HPDE6-E6E7 (cell line): ENCODE data around the gene PPHLN1.
"Not testable (repeated sequence)": the region's sequence is repeated elsewhere in the genome, so short reads cannot be mapped to it uniquely, and the experiment has no call there.

Experiments
- DNase-seq: peaks from one replicate; pipeline ENCODE4 v3.0.0; 2011; ENCODE audit warnings: missing footprints; ENCODE audit errors: extremely low spot score

Gene PPHLN1

DNA sequence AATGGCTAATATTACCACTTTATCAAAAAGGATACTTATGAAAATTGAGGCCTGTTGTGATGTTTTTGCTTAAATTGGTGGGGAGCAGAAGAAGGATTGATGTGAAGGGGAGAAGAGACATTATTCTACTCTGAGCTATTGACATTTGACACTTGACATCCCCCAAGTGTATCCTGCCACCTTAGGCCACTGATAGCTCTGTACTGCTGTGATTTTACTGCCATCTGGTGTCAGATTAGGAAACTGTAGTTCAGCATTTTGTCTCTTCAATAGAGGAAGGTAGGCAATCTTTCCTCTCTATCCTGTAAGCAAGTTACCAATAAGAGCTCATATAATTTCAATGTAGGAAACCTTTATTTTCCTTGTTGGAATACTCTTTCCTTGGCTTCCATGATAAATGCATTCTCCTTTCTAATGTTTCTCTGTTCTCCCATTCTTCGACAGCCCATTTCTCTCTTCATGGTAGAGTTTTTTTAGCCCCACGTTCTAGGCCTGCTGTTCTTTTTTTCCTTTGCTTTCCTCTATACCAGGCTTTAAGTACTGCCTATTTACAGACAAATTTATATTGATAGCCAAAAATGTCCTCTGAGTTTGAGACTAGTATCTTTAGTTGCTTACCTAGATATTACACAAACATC, 46.3 kb downstream of the PPHLN1 start:
- DNase-seq: peak; percentile 20

DNA sequence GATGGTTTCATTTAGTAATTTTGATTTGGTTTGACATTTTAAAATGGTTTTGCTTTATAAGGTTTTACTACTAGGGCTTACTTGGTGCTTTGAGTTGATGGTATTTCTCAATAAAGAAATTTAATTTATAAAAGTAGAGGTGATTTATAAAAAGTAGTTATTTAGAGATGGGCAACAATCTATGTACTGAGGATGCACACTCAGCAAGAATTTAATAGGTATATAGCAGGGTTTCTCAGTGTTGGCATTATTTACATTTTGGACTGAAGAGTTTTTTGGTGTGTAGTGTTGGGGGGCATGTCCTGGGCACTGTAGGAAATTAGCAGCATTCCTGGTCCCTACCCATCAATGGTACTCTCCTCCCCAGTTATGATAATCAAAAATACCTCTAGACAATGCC, 47.7 kb downstream of the PPHLN1 start:
- DNase-seq: no peak

DNA sequence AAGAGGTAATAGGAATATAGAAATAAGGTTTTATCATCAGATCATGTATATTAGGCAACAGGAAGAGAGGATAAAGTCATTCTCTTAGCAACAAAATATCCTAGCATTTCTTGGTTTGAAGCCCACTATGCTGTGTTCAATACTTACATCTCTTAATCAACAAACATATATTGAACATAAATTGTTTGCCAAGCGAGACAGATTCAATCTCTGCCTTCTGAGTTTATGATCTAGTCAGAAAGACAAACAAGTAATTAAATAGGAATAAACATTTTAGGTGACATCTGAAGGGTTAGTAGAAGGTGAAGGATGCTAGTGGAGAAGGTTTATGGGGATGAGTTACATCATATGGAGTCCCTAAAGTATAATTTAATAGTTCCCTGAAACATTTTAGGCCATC, 54.8 kb downstream of the PPHLN1 start:
- no peak for DNase-seq

DNA sequence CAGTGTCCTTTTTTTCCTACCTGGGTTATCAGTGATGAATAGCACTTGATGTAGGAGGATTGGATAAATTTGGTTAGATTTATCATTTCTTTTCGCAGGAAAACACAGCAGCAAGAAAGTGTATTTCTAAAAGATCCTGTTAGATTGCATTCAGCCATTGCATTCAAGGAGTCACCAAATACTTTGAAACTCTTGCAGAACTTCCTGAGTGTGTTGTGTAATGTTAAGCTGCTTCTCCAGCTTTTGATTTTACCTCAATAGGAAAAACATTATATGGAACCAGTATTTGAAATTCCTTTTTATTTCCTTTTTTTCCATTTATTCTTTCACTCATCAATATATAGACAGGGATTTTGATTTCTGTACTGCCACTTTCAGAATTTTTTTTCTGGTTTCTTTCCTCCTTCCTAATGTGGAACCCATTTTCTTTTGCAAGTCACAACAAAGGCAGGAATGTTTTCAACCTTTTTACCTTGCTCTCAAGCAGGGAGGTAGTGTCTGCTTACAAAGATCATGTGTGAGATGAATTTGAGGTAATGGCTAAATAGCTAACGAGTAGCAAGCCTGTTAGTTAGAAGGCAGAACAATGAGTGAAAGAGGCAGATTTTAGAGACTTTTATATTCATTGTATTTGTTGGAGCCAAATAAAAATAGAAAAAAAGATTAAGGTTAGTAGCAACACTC, 56.2 kb downstream of the PPHLN1 start:
- DNase-seq: no peak

DNA sequence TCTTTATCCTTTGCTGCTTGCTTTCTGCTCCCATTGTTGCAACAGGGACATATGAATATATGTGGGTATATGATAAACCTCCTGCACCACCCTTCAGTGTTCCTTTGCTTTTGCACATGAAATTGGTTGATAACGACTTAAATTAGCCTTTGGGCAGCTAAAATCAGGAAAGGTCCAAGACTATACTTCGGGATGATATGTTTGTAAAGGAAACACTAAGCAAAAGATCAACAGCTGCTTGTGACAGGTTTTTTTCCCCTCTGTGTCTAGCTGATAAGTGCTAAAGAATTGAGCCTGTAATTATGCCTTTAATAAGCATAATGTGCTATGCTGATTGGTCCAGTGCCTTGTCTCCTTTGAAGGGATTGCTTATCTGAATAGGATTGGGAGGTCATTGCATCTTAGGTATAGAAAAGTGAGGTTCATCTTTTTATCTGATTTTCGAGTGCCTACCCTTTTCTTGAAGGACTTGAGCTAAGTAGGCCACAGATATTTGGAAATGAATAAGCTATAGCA, 59.4 kb downstream of the PPHLN1 start:
- DNase-seq: no peak

DNA sequence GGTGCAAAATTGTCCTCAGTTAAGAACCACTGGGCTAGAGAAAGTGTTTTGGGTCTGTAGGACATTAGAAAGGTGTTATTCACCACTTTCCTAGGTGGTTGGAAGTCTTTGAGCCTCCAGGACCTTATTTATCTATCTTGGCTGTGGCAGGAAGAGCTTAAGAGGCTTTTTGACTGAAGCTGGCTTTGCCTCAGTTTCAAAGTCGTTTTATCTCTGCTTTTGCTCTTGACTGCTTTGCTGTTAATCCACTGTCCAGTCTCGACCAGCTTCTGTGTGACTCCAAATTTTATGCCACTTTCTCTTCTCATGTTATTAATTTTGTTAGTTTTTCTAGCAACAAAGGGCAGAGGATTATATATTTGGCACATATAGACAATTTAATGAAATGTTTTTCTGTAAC, 60.3 kb downstream of the PPHLN1 start:
- no peak for DNase-seq

DNA sequence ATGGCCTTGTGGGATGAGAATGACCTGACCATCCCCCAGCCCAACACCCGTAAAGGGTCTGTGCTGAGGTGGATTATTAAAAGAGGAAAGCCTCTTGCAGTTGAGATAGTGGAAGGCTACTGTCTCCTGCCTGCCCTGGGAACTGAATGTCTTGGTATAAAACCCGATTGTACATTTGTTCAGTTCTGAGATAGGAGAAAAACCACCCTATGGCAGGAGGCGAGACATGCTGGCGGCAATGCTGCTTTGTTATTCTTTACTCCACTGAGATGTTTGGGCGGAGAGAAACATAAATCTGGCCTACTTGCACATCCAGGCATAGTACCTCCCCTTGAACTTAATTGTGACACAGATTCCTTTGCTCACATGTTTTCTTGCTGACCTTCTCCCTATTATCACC, 62.1 kb downstream of the PPHLN1 start:
- DNase-seq: not testable (repeated sequence)

DNA sequence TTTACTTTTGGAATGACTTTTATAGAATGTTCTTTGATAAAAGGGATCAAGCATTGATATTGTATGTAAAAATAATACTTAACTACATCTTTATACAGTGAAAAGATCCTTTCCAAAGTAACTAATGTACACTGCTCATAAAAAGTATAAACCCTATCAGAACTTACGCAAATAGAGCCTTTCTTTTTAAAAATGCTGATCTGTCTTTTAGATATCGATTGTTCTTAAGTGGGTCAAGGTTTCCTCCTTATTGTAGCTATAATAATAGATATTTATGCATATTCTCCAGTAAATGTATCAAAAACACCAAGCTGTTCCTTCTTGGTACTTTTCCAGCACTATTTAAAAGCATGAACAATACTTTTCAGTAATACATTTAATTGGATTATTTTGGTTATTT, 68.5 kb downstream of the PPHLN1 start:
- no peak for DNase-seq

DNA sequence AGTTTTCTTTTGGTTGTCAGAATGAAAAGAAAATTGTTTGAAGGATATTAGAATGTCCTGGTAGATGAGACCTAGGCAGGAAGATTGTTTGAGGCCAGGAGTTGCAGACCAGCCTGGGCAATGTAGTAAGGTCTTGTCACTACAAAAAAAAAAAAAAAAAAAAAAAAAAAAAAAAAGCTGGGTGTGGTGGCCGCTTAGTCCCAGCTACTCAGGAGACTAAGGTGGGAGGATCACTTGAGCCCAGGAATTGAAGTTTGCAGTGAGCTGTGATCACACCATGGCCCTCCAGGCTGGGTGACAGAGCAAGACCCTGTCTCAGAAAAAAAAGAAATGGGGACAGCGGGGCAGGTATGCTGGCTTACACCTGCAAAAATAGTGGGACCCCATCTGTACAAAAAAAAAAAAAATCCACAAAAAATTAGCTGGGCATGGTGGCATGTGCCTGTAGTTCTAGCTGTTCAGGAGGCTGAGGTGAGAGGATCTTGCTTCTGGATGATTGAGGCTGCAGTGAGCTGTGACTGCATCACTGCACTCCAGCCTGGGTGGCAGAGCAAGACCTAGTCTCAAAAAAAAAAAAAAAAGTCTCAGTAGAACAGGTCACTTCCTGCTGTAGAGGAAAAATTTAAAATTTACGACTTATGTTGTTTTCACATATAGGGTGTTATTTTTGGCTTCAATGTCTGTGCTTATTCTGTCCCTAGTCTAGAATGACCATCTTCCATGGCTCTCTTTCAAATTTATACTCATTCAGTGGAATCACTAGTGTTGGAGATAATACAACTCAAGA, 70.7 kb downstream of the PPHLN1 start:
- DNase-seq: no peak

DNA sequence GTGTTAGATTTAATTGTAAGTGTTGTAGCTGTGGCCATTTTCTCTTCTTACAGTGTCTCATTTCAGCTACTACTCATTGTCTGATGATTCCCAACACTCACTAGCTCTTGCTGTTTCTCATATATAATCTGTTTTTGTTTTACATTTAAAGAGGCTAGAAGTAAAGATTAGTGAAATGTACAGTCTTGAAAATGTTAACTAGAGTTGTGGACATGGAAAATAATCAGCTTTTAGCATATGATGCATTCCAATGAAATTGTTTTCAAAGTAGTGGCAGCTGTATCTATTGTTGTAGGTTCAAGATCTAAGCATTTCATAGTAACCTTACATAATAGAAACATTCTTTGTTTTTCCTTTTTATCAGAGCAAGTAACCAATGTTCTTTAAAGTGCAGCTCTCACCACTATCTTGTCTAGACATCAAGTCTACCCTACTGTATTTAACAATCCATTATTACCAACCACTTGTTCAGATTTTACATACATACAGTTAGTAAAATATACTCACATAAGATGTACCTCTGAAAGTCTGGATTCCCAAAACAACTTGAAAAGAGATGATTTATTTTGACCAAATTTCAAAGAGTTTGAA, 76.9 kb downstream of the PPHLN1 start:
- no peak for DNase-seq

DNA sequence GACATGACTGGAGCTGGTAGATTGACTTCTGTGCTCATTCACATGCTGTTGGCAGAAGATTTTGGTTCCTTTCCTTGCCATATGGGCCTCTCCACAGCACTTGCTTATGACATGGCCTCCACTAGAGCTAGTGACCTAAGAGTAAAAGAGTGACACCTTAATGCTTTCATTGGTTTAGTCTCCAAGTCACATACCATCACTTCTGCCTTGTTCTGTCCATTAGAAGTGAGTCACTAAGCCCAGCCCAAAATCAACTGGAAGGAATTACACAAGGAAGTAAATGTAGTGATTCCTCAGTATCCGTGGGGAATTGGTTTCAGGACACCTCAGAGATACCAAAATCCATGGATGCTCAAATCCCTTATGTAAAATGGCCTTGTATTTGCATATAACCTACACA, 81.3 kb downstream of the PPHLN1 start:
- no peak for DNase-seq

DNA sequence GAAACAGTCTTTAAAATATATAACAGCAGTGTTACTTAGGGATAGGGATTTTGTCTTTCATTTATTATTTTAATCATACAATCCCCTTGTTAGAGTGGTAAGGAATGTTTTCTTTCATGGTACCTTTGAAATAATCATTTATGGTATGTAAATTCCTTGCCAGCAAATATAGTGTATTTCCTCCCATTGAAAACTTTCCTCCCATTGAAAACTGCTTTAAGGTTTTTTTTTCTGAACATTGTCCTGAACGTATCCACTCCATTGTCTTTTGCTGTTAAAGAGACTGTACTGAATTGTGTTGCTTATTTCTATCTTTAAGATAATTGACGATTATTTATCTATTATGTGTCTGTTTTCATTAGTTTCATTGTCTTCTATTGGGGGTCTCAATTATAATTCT, 83.5 kb downstream of the PPHLN1 start:
- DNase-seq: no peak

DNA sequence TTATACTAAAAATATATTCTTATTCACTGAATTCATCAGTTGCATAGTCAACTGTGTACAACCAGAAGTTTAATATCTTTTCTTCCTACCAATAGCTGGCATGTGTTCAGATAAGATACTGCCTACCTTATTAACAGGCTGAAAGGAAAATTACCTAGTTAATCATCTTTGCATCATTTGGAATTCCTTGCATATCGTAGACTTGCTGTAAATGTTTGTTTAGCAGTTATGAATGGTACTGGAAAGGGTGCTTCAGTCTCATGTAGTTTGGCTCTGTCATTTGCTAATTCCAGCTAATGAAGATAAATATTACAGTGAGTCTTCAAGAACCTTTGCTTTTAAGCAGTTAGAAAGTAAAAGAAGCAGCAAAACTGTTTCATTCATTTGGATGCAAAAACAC, 84.4 kb downstream of the PPHLN1 start:
- no peak for DNase-seq

DNA sequence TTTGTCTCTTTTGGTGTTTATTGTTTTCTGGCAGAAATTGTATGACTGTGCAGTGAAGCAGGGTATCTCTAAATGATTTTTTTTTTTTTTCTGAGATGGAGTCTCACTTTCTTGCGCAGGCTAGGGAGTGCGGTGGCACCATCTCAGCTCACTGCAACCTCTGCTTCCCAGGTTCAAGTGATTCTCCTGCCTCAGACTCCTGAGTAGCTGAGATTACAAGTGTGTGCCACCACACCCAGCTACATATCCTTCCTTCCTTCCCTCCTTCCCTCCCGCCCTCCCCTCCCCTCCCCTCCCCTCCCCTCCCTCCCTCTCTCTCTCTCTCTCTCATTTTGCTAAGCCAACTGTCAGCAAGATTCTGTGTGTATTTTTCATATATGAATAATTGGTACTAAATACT, 94.4 kb downstream of the PPHLN1 start:
- DNase-seq: no peak

DNA sequence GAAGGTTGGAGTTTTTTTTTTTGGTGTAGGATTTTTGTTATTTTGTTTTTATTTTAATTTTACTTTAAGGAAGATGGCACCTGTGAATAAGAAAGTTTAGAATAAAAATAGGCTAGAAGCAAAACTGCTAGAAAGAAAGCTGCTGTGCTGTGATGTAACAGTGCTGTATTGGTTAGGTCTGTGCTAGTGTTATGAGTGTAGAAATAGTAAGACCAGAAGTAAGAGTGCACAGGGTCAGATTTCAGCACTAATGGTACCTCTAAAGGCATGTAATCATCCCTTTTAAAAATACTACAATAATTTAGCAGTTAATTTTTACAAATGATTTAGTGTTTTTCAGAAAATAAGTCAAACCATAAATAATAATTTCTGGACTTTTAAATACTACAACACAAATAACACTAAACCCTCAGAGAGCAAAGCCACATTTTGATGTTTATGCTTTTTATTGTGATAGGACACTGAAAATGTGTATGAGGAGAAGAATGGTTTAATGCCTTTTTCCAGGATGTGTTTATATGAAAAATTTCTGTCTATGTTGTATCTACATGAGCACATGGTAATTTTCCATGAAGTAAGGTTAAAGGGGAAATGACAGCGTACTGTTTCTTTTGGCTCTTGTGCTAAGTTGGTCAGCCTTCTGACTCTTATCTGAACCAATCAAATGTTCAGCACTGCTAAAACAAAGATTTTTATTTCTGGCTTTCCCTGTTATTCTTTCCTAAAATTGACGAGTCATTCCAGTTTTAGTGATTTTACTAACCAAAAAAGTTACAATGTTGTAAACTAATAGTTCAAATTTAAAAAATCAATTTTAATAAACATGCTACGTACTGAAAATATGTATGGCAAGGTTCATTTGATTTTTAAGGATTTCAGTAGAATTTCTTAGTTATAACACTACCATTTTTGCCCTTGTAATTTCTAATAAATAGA, 96.1 kb downstream of the PPHLN1 start:
- no peak for DNase-seq

DNA sequence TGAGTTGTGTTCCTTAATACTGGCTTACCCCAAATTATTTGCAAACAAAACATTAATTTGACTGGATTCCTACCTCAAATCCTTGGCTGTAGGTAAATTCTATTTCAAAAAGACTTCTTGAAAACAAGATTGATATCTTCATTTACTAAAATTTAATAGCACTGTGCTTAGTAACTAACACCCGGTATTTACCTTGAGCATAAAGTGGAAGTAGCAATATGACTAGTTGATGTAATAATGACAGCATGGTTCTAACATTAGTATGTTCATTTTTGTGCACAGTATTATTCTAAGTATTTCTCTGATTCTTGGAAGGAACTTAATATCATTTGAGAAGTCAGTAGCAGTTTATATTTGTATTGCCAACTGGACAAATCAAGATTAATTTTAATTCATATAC, 96.8 kb downstream of the PPHLN1 start:
- DNase-seq: no peak

DNA sequence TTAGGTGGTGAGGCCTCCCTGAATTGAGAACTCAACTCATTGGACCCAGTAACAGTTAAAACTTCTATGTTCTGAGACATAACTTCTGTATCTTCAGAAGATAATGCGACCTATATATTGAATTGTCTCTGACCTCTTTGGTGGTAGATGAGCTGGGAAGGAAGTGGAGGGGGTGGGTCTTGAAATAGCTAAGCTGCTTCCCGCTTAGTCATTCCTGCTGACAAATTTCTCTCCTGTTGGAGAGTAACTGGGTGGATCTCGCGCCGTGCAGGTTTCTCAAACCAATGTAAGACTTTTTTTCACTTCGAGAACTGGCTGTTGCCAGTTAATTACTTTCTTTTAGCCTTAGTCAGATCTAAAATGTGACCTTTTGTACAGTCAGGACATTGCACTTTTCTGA, 100.8 kb downstream of the PPHLN1 start:
- DNase-seq: peak; percentile 67

DNA sequence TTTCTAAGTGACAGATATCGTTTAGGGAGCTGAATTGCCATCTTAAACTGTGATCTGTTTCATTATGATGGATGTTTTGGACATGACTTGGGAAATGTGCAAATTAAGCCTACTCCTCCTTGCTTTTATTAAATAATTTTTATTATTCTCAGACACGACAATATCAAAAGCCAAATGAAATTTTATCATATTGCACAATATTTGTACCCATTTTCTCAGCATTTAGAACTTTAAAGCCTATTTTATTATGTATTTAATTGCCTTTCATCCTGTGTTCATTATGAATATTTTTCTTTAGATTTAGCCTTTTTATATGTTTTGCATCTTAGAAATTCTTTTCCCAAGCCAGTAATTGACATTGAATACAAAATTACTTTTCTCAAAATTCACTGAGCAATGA, 102.9 kb downstream of the PPHLN1 start:
- no peak for DNase-seq

DNA sequence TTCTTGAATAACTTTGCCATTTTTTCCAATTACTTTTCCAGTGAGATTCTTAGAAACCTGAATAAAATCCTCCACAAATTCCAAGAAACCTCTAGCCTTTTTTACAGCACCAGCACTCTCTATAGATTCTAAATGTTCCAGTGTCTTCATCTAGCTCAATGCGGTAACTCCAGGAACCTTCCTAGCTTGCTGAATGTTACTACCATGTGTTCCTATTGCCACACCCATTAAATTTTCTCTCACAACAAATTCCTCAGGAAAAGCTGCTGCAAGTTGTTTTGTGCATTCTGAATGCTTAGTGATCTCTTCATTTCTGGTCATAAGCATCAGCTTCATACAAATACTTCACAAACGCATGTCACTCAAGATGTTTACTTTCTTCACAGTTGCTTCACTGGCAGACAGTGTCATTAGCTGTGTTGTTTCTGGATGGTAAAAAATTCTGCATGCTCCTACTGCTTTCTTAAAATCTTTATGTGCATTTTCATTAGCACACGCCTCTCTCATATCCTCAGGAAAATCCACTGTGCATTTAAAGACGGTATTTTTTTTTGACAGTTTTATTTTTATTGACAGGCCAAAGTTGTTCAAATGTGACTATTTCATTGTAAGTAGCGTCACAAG, 106.7 kb downstream of the PPHLN1 start:
- DNase-seq: no peak

DNA sequence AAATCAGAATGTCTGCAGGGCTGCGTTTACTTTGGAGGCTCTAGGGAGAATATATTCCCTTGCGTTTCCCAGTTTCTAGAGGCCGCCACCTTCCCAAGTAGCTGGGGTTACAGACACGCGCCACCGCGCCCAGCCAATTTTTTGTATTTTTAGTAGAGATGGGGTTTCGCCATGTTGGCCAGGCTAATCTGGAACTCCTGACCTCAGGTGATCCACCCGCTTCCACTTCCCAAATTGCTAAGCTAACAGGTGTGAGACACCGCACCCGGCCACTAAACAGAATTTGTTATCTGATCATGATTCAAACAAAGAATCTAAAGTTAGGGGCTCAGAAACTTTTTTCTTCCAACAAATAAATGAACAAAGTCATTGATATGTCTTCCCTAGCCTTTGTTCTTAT, 114.6 kb downstream of the PPHLN1 start:
- no peak for DNase-seq

DNA sequence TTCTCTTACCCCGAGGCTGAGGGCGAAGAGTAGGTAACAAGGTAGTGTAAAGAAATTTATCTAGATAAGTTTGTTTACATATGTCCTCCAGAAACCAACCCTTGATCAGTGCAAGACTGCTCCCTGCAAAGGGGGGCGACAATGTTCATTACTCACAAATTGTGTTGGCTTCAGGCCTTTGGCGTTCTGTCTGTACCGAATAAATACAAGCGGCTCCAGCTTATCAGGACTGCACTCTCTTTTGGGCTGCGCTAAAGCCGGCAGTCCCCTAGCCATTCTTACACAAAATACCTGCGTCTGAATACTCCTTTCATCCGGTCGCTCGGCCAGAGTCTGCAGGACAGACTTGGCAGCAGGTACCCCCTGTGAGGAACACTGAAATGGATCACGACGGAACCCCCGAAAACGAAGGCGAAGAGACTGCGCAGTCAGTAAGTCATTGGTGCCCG, 116.4 kb downstream of the PPHLN1 start:
- DNase-seq: no peak
